ENCODE measurements around the gene GPR17.

The GPR17 gene

GRCh38 chr2:127643439-127644065, 2.4 kb upstream of the GPR17 start:
- DNase-seq, result no peak

GRCh38 chr2:127644066-127645025, 1.6 kb upstream of the GPR17 start:
- DNase-seq, result no peak

DNA sequence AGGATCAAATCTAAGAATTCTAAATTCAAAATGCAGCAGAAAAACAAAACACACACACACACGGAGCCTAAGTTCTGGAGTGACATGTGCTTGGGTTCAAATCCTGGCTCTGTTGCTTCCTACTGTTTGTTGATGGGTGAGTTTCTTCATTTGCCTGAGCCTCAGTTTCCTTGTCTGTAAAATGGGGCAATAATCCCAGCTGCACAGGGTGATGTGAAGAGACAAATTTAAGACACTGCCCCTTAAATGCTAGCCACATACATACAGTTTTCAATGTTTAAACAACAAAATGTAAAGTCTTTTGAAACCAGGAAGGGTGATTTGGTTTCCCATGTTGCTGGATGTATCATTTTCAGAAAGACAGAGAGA, 943 bp upstream of the GPR17 start:
- no peak for DNase-seq

DNA sequence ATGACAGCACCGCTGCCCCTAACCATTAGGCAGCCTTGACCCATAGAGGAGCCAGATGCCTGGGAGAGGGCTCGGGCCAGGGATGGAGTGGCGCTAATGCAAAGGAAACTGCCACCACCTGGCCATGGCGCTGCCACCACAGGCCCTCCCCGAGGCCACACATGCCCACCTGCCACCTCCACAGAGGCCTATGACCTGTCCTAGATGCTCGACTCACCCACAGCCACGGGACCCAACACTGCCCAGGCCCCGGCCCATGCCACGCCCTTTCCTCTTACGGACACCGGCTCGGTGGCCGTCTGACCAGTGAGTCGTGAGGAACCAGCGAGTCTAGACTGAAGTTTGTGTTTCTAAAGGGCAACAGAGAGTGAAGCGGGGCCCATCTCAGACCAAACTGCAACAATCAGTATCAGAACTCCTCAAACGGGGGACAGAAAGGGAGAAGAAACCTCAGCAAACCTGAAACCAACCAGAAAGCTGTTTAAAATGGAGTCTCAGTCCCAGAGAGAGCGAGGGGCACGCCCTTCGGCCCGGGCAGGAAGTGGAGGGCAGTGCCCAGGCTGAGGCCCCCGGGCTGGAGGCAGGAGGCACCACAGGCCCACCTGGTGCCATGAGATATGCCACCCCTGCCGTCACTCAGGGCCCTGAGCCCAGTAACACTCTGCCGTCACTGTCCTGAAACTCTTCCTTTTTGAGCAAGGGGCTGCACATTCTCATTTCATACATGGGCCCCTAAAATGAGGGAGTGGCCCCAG, 711 bp downstream of the GPR17 start:
- no peak for DNase-seq

DNA sequence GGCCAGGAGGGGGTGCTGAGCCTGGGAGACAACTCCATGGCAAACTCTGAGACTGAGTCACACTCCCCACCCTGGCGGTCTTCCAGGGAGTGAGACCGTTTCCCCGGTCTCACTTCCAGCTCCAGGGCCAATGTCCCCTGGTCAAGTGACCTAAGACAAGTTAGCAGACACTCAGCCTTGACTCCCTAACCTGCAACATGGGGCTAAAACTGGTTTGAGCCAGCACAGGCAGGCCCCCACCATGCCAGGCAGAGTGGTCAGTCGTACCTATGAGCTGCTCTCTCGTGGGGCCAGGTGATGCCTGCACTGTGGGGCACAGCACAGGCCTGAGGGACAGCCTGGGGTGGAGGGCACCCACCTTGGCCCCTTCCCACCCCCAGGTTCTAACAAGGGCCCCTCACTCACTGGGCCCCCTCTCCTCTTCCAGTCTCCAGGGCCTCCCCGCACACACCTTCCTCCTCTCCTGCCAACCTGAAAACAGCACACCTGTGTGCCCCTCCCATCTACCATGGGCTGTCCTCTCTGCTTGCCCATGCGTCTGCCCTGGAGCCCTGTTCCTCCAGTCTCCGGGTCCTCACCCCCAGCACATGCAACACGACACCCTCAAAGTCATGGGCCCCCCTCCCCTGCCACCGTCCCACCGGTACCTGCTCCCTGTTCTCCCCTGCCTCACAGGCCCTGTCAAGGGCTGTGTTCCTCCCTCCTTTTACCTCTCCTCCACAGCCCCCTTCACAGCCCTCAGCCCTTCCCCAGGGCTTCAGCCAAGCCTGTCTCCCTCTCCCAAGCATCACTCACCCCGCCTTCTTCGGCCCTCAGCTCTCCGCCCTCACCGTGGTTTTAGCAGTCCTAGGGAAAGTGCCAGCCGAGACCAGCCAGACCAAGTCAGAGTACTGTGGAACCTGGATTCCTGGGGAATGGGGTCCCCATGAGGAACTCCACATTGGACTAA, 1.6 kb downstream of the GPR17 start:
- DNase-seq, result no peak

- DNase-seq, result no peak
Observed at GRCh38 chr2:127648321-127648720, 2.4 kb downstream of the GPR17 start.

DNA sequence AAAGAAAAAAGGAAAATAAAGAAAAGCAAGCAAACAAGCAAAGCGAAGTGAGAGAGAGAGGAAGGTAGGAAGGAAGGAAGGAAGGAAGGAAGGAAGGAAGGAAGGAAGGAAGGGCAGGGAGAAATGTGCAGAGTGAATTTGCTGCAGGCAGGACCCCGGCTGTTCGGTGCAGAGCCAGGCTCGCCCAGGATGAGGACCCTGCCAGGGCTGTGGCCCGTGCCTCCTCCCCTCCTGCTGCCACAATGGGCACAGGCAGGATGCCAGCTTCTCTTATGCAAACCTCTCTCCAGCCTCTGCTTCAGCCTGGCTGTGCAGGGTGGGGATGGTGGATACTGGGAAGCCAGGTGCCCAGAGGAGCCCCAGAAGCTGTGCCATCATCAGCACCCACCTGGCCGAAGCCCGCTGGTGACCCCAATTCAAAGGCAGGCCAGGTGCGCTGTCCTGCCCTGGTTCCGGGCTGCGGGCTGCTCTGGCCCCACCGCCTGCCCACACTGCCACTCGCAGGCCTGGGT, 3.2 kb downstream of the GPR17 start:
- no peak for DNase-seq

- peak; percentile 66 to 70 for DNase-seq
Observed at GRCh38 chr2:127649684-127650040, 3.7 kb downstream of the GPR17 start.

DNA sequence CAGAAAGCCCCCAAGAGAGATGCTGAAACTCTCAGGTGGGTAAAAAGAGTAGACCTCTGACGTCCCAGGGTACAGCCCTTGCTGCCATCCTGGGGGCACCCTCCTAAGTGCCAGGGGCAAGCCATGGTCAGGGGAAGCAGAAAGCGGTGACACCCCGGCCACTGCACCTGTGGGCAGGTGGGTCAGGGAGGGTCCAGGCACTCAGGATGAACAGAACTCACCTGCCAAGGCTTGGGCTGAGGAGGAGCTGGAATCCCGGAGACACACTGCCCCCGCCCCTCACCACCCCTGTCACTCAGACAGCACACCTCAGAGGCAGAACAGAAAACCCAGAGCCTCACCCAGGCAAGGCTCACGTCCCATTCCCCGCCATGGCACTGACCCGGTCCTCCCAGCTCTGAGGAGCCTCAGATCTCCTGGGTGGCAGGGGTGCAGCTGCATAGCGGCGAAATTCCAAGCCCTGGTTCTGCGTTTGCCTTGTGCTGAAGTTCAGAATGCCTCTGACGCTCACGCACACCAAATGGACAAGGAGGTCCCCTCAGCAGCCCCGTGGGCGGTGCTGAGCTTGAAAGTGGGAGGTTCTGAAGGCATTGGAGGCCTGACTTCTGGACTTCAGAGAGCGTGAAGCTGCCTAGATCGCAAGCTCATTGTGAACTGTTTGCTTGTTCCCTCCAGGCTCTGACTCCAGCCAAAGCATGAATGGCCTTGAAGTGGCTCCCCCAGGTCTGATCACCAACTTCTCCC, 4.3 kb downstream of the GPR17 start:
- DNase-seq, result no peak

DNA sequence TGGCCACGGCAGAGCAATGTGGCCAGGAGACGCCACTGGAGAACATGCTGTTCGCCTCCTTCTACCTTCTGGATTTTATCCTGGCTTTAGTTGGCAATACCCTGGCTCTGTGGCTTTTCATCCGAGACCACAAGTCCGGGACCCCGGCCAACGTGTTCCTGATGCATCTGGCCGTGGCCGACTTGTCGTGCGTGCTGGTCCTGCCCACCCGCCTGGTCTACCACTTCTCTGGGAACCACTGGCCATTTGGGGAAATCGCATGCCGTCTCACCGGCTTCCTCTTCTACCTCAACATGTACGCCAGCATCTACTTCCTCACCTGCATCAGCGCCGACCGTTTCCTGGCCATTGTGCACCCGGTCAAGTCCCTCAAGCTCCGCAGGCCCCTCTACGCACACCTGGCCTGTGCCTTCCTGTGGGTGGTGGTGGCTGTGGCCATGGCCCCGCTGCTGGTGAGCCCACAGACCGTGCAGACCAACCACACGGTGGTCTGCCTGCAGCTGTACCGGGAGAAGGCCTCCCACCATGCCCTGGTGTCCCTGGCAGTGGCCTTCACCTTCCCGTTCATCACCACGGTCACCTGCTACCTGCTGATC, 4.9 kb downstream of the GPR17 start:
- DNase-seq, result no peak

GRCh38 chr2:127651381-127651809, 5.4 kb downstream of the GPR17 start:
- no peak for DNase-seq

GRCh38 chr2:127651971-127652550, 6.1 kb downstream of the GPR17 start:
- no peak for DNase-seq

DNA sequence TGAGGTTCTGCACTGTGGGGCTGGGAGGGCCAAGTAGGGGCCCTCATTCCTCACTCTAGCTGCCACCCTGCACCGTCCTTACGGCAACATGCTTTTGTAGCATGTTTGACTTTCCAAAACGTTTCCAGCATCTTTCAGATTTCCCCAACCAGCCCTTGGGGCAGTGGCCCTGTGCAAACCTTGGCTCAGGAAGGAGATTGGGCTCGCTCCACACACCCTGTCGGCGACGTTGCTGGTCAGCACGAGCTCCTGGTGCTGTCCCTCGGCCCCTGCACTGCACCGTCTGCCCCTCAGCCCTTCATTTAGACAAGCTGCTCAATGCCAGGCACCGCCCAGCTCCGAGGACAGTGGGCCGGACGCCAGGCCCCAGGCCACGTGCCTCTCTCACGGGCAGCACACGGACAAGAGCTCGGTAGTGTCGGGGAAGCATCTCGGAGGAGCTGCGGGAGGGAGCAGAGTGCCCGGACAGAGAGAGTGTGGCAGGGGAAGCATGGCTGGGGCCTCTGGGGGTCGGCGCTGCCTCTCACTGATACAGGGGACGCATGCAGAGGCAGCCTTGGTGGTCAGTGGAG, 6.9 kb downstream of the GPR17 start:
- DNase-seq, result no peak

DNA sequence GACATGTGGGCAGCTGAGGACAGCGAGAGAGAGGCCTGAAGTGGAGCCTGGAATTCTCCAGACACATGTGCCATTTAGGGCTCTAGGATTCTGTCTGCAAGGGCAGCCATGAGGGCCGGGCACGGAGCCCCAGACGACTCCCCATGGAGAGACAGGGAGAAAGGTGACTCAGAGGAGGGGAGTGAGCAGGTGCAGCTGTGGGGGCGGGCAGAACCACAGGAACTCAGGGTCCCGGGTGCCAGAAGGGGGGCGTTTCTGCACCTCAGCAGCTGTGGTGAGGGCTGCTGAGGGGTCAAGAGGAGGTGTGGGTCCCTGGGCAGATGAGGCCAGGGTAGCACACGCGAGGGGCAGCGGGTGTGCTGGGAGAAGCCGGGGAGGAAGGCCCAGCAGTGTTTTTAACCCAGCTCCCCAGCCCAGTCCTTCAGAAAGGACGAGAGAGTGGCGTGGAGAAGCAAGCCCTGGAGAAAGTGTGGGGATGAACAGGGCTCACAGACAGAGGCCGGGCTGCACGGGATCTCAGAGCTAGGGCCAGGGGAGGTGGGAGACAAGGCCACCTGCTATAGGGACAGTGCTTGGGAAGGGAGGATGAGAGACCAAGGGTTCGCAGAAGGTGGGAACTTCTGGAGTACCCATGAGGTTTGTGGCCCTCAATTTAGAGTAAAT, 7.6 kb downstream of the GPR17 start:
- no peak for DNase-seq

DNA sequence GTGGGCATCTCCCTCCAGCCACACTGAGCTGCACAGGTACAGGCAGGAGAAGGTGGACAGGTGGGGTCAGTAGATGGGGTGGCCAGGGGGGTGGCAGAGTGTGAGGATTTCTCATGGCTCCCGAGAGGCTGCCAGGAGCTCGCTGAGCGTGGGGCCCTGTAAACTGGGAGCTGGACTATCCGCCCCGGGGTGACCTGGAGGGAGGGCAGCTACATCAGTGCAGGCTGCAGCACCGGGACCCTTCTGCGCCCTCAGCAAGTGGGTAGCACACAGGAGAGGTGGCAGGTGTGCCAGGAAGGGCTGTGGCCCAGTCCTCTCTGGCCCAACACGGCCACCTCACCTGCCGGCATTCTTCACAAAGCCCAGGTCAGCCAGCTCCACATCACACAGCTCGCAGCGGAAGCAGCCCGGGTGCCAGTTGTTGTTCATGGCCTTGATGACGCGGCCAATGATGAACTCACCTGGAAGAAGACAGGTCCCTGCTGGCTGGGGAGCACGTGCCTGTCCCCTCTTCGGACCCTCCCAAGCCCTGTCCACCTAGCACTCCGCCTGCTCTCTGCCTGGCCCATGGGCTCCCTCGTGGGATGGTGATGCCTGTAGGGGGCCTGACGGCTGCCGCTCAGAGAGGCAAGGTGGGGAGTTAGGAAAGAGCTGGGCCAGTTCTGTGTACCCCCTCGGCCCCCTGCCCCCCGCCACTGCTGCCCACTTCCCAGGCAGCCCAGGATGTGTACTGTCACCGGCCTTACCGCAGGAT, 8.3 kb downstream of the GPR17 start:
- no peak for DNase-seq

- no peak for DNase-seq
Observed at GRCh38 chr2:127654838-127655175, 8.9 kb downstream of the GPR17 start.

GRCh38 chr2:127655209-127656073, 9.5 kb downstream of the GPR17 start:
- DNase-seq, result no peak
